Measurements from ENCODE around the gene CLIP4.
A peak's percentile ranks its signal among the peaks of the same experiment; 100 is the strongest.

The CLIP4 gene

GRCh38 chr2:29196792-29197788 lies 81.9 kb downstream of the CLIP4 start:
- Histone ChIP-seq H3K9ac (ENCODE audit: low read depth, low read length) (no peak overlapping the region), H3K27ac (ENCODE audit: low read length) (no peak overlapping the region), H3K4me3 (ENCODE audit: low read length) (no peak overlapping the region), H3K4me1 (ENCODE audit: insufficient read depth, low read length) (no peaks in the 10 kb centered on the region; the same call in 1 of the 2 replicates), H3K27me3 (ENCODE audit: insufficient read depth, low read length) (no peaks in the 10 kb centered on the region), H3K9me3 (ENCODE audit: insufficient read depth, low read depth, low read length) (no peaks in the 10 kb centered on the region), H3K36me3 (ENCODE audit: insufficient read depth, low read depth, low read length) (no peaks in the 10 kb centered on the region)

- H3K27me3 ChIP-seq (ENCODE audit: insufficient read depth, low read length) = no peaks in the 10 kb centered on the region
- H3K36me3 ChIP-seq (ENCODE audit: insufficient read depth, low read depth, low read length) = no peaks in the 10 kb centered on the region
- H3K9ac ChIP-seq (ENCODE audit: low read depth, low read length) = peak overlapping the region; percentile 11; the same call in 1 of the 2 replicates
- no peaks in the 10 kb centered on the region for H3K9me3 ChIP-seq (ENCODE audit: insufficient read depth, low read depth, low read length)
- H3K4me1 ChIP-seq (ENCODE audit: insufficient read depth, low read length) = peaks cover 2% of the 10 kb centered on the region; the same call in 1 of the 2 replicates
- H3K4me3 ChIP-seq (ENCODE audit: low read length) = no peak overlapping the region
- H3K27ac ChIP-seq (ENCODE audit: low read length) = no peak overlapping the region
Observed at GRCh38 chr2:29201979-29202378, 86.8 kb downstream of the CLIP4 start.

DNA sequence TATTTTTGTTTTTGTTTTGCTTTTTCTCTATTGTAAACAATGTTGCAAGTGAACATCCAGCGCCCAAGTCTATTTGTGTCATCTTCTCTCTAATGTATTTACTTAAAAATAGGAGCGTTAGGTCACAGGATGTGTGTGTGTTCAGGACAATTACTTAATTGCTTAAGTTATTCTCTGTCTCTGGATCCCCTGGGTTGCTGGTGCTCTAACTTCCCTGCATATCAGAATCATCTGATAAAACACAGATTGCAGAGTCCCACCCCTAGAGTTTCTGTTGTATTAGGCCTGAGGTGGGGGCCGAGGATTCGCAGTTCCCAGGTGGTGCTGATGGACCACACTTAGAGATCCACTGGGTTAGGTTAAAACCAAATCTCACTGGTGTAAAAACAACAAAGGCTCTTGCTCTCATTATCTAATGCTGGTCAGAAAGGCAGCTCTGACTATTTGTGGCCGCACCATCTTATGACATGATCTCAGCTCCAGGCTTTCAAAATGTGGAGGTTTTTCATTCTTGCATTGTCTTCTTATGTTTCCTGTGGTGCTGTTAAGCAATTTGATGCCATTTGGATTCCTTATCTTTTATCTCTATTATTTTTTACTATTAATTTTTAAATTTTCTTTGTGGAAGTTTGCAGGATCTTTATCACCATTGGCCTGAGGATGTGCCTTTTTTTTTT lies 87.7 kb downstream of the CLIP4 start:
- Histone ChIP-seq H3K4me3 (ENCODE audit: low read length) (no peak overlapping the region), H3K9me3 (ENCODE audit: insufficient read depth, low read depth, low read length) (no peaks in the 10 kb centered on the region), H3K36me3 (ENCODE audit: insufficient read depth, low read depth, low read length) (no peaks in the 10 kb centered on the region), H3K9ac (ENCODE audit: low read depth, low read length) (no peak overlapping the region), H3K4me1 (ENCODE audit: insufficient read depth, low read length) (peaks cover 2% of the 10 kb centered on the region; the same call in 1 of the 2 replicates), H3K27me3 (ENCODE audit: insufficient read depth, low read length) (no peaks in the 10 kb centered on the region), H3K27ac (ENCODE audit: low read length) (no peak overlapping the region)

- Histone ChIP-seq H3K27me3 (ENCODE audit: insufficient read depth, low read length) (no peaks in the 10 kb centered on the region), H3K4me1 (ENCODE audit: insufficient read depth, low read length) (peaks cover 2% of the 10 kb centered on the region; the same call in 1 of the 2 replicates), H3K4me3 (ENCODE audit: low read length) (no peak overlapping the region), H3K27ac (ENCODE audit: low read length) (no peak overlapping the region), H3K36me3 (ENCODE audit: insufficient read depth, low read depth, low read length) (no peaks in the 10 kb centered on the region), H3K9ac (ENCODE audit: low read depth, low read length) (no peak overlapping the region), H3K9me3 (ENCODE audit: insufficient read depth, low read depth, low read length) (no peaks in the 10 kb centered on the region)
Observed at GRCh38 chr2:29206941-29207340, 91.7 kb downstream of the CLIP4 start.

DNA sequence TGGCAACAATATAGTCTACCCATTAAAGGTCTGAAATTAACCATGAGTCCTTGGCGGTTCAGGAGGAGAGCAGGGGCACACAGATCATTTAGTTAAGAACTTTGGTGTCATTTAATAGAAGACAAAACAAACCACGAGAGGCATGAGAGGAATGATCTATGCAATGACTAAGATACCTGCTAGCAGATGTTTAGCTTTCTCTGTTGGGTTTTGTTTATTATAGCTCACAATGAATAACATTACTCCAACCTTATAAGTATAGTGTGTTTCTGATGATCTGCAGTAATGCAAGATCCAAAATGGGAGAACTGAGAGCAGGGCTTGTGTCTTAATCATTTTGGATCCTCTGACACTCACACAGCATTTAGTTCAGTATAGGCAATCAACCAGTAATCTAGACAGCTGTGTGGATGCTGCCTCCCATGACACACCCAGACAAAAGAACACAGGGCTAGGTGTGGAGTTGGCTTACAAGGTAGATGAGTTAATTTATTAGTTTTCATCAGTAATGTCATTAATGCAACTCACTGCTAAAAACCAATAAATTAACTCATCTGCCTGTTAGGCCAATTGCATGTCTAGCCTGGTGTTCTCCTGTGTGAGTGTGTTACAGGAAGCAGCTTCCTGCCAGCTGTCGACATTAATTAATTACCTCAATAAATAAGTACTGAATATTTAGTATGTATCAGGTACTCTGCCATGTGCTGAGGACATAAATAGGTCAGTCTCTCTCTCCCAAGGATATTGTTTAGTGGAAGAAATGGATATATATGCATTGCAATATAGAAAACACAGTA lies 92.3 kb downstream of the CLIP4 start:
- no peaks in the 10 kb centered on the region for H3K4me1 ChIP-seq (ENCODE audit: insufficient read depth, low read length)

DNA sequence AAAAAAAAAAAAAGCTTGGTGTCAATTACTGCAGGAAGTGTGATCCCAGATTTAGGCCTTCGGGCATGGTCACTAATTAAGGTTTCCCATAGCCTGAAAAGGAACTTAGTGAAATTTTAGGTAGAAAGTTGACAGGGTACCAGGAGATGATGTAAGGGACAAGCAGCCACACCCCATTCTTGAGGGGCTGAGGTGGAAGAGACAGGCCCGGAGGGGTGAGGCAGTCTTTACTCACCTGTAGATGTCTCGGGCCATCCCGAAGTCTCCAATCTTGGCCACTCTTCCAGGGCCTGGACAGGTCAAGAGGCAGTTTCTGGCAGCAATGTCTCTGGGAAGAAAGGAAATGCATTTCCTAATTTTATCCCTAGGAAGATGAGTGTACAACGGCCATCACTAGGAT lies 94.3 kb downstream of the CLIP4 start:
- no peak overlapping the region for H3K27ac ChIP-seq (ENCODE audit: low read length)
- no peak overlapping the region for H3K9ac ChIP-seq (ENCODE audit: low read depth, low read length)
- no peaks in the 10 kb centered on the region for H3K4me1 ChIP-seq (ENCODE audit: insufficient read depth, low read length)
- no peaks in the 10 kb centered on the region for H3K36me3 ChIP-seq (ENCODE audit: insufficient read depth, low read depth, low read length)
- no peaks in the 10 kb centered on the region for H3K27me3 ChIP-seq (ENCODE audit: insufficient read depth, low read length)
- H3K4me3 ChIP-seq (ENCODE audit: low read length) = no peak overlapping the region
- no peaks in the 10 kb centered on the region for H3K9me3 ChIP-seq (ENCODE audit: insufficient read depth, low read depth, low read length)

More for the DNA sequence above, 92.3 kb downstream of the CLIP4 start:
- Histone ChIP-seq H3K36me3 (ENCODE audit: insufficient read depth, low read depth, low read length) (no peaks in the 10 kb centered on the region), H3K4me3 (ENCODE audit: low read length) (no peak overlapping the region), H3K27me3 (ENCODE audit: insufficient read depth, low read length) (no peaks in the 10 kb centered on the region), H3K9ac (ENCODE audit: low read depth, low read length) (no peak overlapping the region), H3K9me3 (ENCODE audit: insufficient read depth, low read depth, low read length) (no peaks in the 10 kb centered on the region), H3K27ac (ENCODE audit: low read length) (no peak overlapping the region)

- H3K27me3 ChIP-seq (ENCODE audit: insufficient read depth, low read length) = no peaks in the 10 kb centered on the region
- no peak overlapping the region for H3K27ac ChIP-seq (ENCODE audit: low read length)
- no peaks in the 10 kb centered on the region for H3K9me3 ChIP-seq (ENCODE audit: insufficient read depth, low read depth, low read length)
- no peak overlapping the region for H3K9ac ChIP-seq (ENCODE audit: low read depth, low read length)
- no peak overlapping the region for H3K4me3 ChIP-seq (ENCODE audit: low read length)
- no peaks in the 10 kb centered on the region for H3K36me3 ChIP-seq (ENCODE audit: insufficient read depth, low read depth, low read length)
- H3K4me1 ChIP-seq (ENCODE audit: insufficient read depth, low read length) = no peaks in the 10 kb centered on the region
Observed at GRCh38 chr2:29212009-29212408, 96.8 kb downstream of the CLIP4 start.

DNA sequence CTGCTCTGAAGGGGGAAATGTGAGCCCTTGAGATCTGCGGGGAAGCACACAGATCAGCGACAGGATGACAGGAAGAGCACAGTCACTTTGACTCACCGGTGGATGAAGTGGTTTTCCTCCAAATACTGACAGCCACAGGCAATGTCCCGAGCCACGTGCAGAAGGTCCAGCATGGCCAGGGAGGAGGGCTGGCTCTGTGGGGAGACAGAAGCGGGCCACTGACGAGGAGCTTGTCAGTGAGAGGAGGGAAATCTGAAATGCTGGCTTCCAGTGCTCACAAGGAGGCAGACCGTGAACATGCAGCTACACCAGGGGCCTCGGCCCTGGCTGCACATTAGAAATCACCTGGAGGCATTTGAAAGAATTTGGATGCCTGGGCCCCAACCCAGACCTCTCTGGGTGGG lies 98.7 kb downstream of the CLIP4 start:
- H3K4me3 ChIP-seq (ENCODE audit: low read length) = no peak overlapping the region
- H3K9ac ChIP-seq (ENCODE audit: low read depth, low read length) = no peak overlapping the region
- H3K4me1 ChIP-seq (ENCODE audit: insufficient read depth, low read length) = no peaks in the 10 kb centered on the region

GRCh38 chr2:29215073-29215472 lies 99.9 kb downstream of the CLIP4 start:
- Histone ChIP-seq H3K9ac (ENCODE audit: low read depth, low read length) (no peak overlapping the region), H3K4me1 (ENCODE audit: insufficient read depth, low read length) (no peaks in the 10 kb centered on the region), H3K27me3 (ENCODE audit: insufficient read depth, low read length) (no peaks in the 10 kb centered on the region), H3K27ac (ENCODE audit: low read length) (no peak overlapping the region), H3K9me3 (ENCODE audit: insufficient read depth, low read depth, low read length) (no peaks in the 10 kb centered on the region), H3K36me3 (ENCODE audit: insufficient read depth, low read depth, low read length) (no peaks in the 10 kb centered on the region), H3K4me3 (ENCODE audit: low read length) (no peak overlapping the region)

More for the DNA sequence above, 98.7 kb downstream of the CLIP4 start:
- Histone ChIP-seq H3K36me3 (ENCODE audit: insufficient read depth, low read depth, low read length) (no peaks in the 10 kb centered on the region), H3K9me3 (ENCODE audit: insufficient read depth, low read depth, low read length) (no peaks in the 10 kb centered on the region), H3K27me3 (ENCODE audit: insufficient read depth, low read length) (no peaks in the 10 kb centered on the region), H3K27ac (ENCODE audit: low read length) (no peak overlapping the region)

DNA sequence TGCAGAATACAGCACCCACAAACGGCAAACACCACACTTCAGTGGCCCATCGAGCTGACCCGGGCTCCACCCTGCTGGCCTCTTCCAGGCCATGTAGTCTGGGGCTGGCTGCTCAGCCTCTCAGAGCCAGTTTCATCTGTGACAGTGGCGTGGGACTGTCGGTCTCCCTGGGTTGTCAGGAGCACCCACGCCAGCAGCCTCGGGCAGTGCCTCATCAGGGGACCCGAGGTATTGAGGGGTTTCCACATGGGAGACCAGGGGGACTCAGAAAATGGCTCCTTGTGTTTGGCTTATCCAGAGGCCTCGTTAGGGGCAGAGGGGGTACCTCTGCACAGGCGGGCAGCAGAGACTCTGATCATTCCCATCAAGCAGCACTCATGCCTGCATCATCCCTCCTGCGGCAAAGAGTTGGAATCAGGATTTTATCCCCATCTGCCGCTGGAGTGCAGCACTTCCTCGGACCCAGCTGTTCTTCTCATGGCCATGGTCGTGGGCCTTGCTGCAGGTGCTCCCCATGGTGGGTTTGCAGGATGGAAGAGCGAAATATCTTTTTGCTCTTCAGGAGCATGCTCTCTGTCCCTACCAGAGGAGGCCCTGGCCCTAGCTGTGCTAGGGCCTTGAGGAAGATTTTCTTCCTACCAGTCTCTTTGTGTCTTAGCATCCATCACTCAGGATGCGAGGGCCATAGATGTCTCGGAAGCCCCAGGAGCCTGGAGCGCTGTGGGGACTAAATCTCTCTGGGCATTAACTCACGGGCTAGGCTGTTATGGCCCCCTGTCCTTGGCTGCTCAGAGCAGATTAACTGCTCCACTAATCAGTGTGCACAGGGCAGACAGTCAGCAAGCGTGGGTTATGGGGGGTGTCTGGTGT lies 100.8 kb downstream of the CLIP4 start:
- no peak overlapping the region for H3K4me3 ChIP-seq (ENCODE audit: low read length)
- no peak overlapping the region for H3K27ac ChIP-seq (ENCODE audit: low read length)
- no peaks in the 10 kb centered on the region for H3K27me3 ChIP-seq (ENCODE audit: insufficient read depth, low read length)
- no peaks in the 10 kb centered on the region for H3K36me3 ChIP-seq (ENCODE audit: insufficient read depth, low read depth, low read length)
- no peaks in the 10 kb centered on the region for H3K9me3 ChIP-seq (ENCODE audit: insufficient read depth, low read depth, low read length)
- no peaks in the 10 kb centered on the region for H3K4me1 ChIP-seq (ENCODE audit: insufficient read depth, low read length)
- no peak overlapping the region for H3K9ac ChIP-seq (ENCODE audit: low read depth, low read length)

DNA sequence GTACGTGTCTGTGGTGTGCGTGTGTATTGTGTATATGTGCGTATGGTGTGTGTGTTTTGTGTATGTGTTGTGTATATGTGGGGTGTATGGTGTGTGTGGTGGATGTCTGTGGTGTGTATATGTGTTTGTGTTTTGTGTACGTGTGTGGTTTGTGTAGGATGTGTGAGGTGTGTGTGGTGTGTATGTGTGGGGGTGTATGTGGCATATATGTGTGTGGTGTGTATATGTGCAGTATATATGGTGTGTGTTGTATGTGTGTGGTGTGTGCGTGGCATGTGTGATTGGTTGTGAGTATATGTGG lies 101.3 kb downstream of the CLIP4 start:
- H3K27ac ChIP-seq (ENCODE audit: low read length) = no peak overlapping the region
- no peak overlapping the region for H3K4me3 ChIP-seq (ENCODE audit: low read length)
- no peaks in the 10 kb centered on the region for H3K27me3 ChIP-seq (ENCODE audit: insufficient read depth, low read length)
- H3K4me1 ChIP-seq (ENCODE audit: insufficient read depth, low read length) = no peaks in the 10 kb centered on the region
- no peaks in the 10 kb centered on the region for H3K9me3 ChIP-seq (ENCODE audit: insufficient read depth, low read depth, low read length)
- H3K9ac ChIP-seq (ENCODE audit: low read depth, low read length) = no peak overlapping the region
- no peaks in the 10 kb centered on the region for H3K36me3 ChIP-seq (ENCODE audit: insufficient read depth, low read depth, low read length)

Measured in iPS-20b (cell line).